Ureter (tissue), 1 donor: ENCODE measurements around the gene MDH1B. TPM values are rescaled to one million over a fixed set of nuclear protein-coding genes. Genes with fewer than 3 reads are reported as not detected.

Experiments used
- DNase-seq: peaks from one replicate; pipeline ENCODE4 v3.0.0-alpha.2; 2020; ENCODE audit warnings: low spot score
- total RNA-seq: library from RNA; stranded (reverse); gene quantifications from one replicate; pipeline ENCODE4 v1.2.4, GENCODE V29; 2023
- donor health status: DM: yes; HTN: yes; CAD: no.

MDH1B gene
- total RNA-seq, 1 donor from 2014 or later: 2.7 TPM

- no peak for DNase-seq
Observed at GRCh38 chr2:206693399-206694137, 71.6 kb downstream of the MDH1B start.

- DNase-seq: no peak
Observed at GRCh38 chr2:206692971-206693370, 72.2 kb downstream of the MDH1B start.

GRCh38 chr2:206688990-206689389 lies 76.1 kb downstream of the MDH1B start:
- no peak for DNase-seq

- DNase-seq: no peak
Observed at GRCh38 chr2:206688453-206688852, 76.7 kb downstream of the MDH1B start.

Other genes with a start within 250 kb of the MDH1B start
- not detected for gene FAM237A, start 122.8 kb downstream of the MDH1B start, total RNA-seq
- gene DYTN, start 46.9 kb downstream of the MDH1B start, total RNA-seq: not detected
- 38.8 TPM for gene FASTKD2, start 278 bp upstream of the MDH1B start, total RNA-seq
- not detected for gene CPO, start 174.2 kb upstream of the MDH1B start, total RNA-seq